H9 (cell line): Measurements from ENCODE around the gene RAD51D. TPM values are rescaled to one million over a fixed set of nuclear protein-coding genes. Genes with fewer than 3 reads are reported as not detected.

ENCODE experiments used
- DNase-seq: peaks from one replicate; pipeline ENCODE4 v3.0.0-alpha.2; 2017
- H2AFZ ChIP-seq: one replicate; pipeline ENCODE4 v1.6.1; 2013; ENCODE audit warnings: mild to moderate bottlenecking, low read length, control low read depth, moderate library complexity
- H2AK5ac ChIP-seq: 2 replicates; pipeline ENCODE4 v1.6.1; 2013; ENCODE audit warnings: low read length, control low read depth, mixed read lengths; ENCODE audit not compliant: insufficient read length
- H2BK120ac ChIP-seq: one replicate; pipeline ENCODE4 v1.6.1; 2013; ENCODE audit warnings: low read depth, mild to moderate bottlenecking, low read length, control low read depth, inconsistent platforms; ENCODE audit not compliant: poor library complexity, severe bottlenecking
- H2BK12ac ChIP-seq: 2 replicates; pipeline ENCODE4 v1.6.1; 2013; ENCODE audit warnings: low read length, control low read depth, mixed read lengths, low read depth; ENCODE audit not compliant: insufficient read length
- H2BK15ac ChIP-seq: 2 replicates; pipeline ENCODE4 v1.6.1; 2013; ENCODE audit warnings: low read depth, low read length, control low read depth
- H2BK20ac ChIP-seq: one replicate; pipeline ENCODE4 v1.6.1; 2013; ENCODE audit warnings: low read depth, mild to moderate bottlenecking, low read length, control low read depth, inconsistent platforms; ENCODE audit not compliant: poor library complexity, severe bottlenecking
- H2BK5ac ChIP-seq: 2 replicates; pipeline ENCODE4 v1.6.1; 2013; ENCODE audit warnings: low read length, control low read depth, mixed read lengths; ENCODE audit not compliant: insufficient read length
- H3K14ac ChIP-seq: 2 replicates; pipeline ENCODE4 v1.6.1; 2013; ENCODE audit warnings: low read length, control low read depth; ENCODE audit not compliant: insufficient read depth
- H3K18ac ChIP-seq: 2 replicates; pipeline ENCODE4 v1.6.1; 2013; ENCODE audit warnings: low read depth, mild to moderate bottlenecking, mixed read lengths, low read length, control low read depth; ENCODE audit not compliant: insufficient read length
- H3K23ac ChIP-seq: 2 replicates; pipeline ENCODE4 v1.6.1; 2013; ENCODE audit warnings: low read length, control low read depth, mixed read lengths, low read depth; ENCODE audit not compliant: insufficient read length
- H3K23me2 ChIP-seq: 2 replicates; pipeline ENCODE4 v1.6.1; 2013; ENCODE audit warnings: low read depth, mild to moderate bottlenecking, mixed read lengths, low read length, control low read depth; ENCODE audit not compliant: insufficient read length, poor library complexity, severe bottlenecking
- H3K27ac ChIP-seq: 2 replicates; pipeline ENCODE4 v1.5.1; 2013; ENCODE audit warnings: low read length, control low read depth, mixed read lengths, low read depth; ENCODE audit not compliant: insufficient read length
- H3K27me3 ChIP-seq: 2 replicates; pipeline ENCODE4 v1.6.1; 2013; ENCODE audit warnings: low read length, control low read depth, inconsistent platforms; ENCODE audit not compliant: insufficient read depth
- H3K4ac ChIP-seq: 2 replicates; pipeline ENCODE4 v1.6.1; 2013; ENCODE audit warnings: low read depth, mild to moderate bottlenecking, control low read depth, inconsistent platforms, low read length, moderate library complexity
- H3K4me1 ChIP-seq: 2 replicates; pipeline ENCODE4 v1.6.1; 2013; ENCODE audit warnings: low read length, control low read depth, inconsistent platforms; ENCODE audit not compliant: insufficient read depth
- H3K4me2 ChIP-seq: 2 replicates; pipeline ENCODE4 v1.6.1; 2013; ENCODE audit warnings: low read length, control low read depth, mixed read lengths; ENCODE audit not compliant: insufficient read length, insufficient read depth
- H3K56ac ChIP-seq: 2 replicates; pipeline ENCODE4 v1.6.1; 2013; ENCODE audit warnings: low read depth, mild to moderate bottlenecking, mixed read lengths, low read length, control low read depth; ENCODE audit not compliant: insufficient read length
- H3K79me1 ChIP-seq: 2 replicates; pipeline ENCODE4 v1.6.1; 2013; ENCODE audit warnings: low read depth, mild to moderate bottlenecking, moderate library complexity, low read length, control low read depth, inconsistent platforms; ENCODE audit not compliant: insufficient read depth, poor library complexity, severe bottlenecking
- H3K79me2 ChIP-seq: 2 replicates; pipeline ENCODE4 v1.6.1; 2013; ENCODE audit warnings: low read length, control low read depth, inconsistent platforms; ENCODE audit not compliant: insufficient read depth
- H3K9ac ChIP-seq: 2 replicates; pipeline ENCODE4 v1.6.1; 2013; ENCODE audit warnings: low read length, control low read depth, mixed read lengths; ENCODE audit not compliant: insufficient read length; ENCODE audit errors: extremely low read depth
- H3K9me3 ChIP-seq: one replicate; pipeline ENCODE4 v1.6.1; 2013; ENCODE audit warnings: low read depth, low read length, inconsistent platforms; ENCODE audit not compliant: control insufficient read depth
- H3T11ph ChIP-seq: one replicate; pipeline ENCODE4 v1.6.1; 2013; ENCODE audit warnings: mild to moderate bottlenecking, low read length, control low read depth, inconsistent platforms
- H4K20me1 ChIP-seq: one replicate; pipeline ENCODE4 v1.6.1; 2013; ENCODE audit not compliant: control insufficient read depth, insufficient read length, insufficient read depth
- H4K5ac ChIP-seq: 2 replicates; pipeline ENCODE4 v1.6.1; 2013; ENCODE audit warnings: low read depth, mild to moderate bottlenecking, mixed read lengths, low read length, control low read depth; ENCODE audit not compliant: insufficient read length
- H4K8ac ChIP-seq: replicated peaks from 2 replicates; pipeline ENCODE4 v1.6.1; 2013; ENCODE audit warnings: low read length, control low read depth, mixed read lengths, low read depth; ENCODE audit not compliant: insufficient read length
- H4K91ac ChIP-seq: 2 replicates; pipeline ENCODE4 v1.6.1; 2013; ENCODE audit warnings: low read depth, mild to moderate bottlenecking, moderate library complexity, mixed read lengths, low read length, control low read depth; ENCODE audit not compliant: insufficient read length
- H3K27ac Mint-ChIP-seq, 3 experiments: 2 replicates in 2 of 3; 3 replicates in 1 of 3; pipeline ENCODE4 v1.8.0; 2020 to 2021; ENCODE audit warnings: mixed read lengths in 3 of 3, mild to moderate bottlenecking in 1 of 3, moderate library complexity in 1 of 3
- H3K27me3 Mint-ChIP-seq: 2 replicates; pipeline ENCODE4 v1.8.0; 2021; ENCODE audit warnings: low read depth, mild to moderate bottlenecking, moderate library complexity, mixed read lengths
- H3K36me3 Mint-ChIP-seq, 3 experiments: 2 replicates in 2 of 3; 3 replicates in 1 of 3; pipeline ENCODE4 v1.8.0; 2020 to 2021; ENCODE audit warnings: low read depth in 3 of 3, mixed read lengths in 3 of 3; ENCODE audit not compliant: insufficient read depth in 1 of 3
- H3K4me1 Mint-ChIP-seq, 2 experiments: 2 replicates each; pipeline ENCODE4 v1.8.0; 2020; ENCODE audit warnings: mixed read lengths in 2 of 2
- H3K4me3 Mint-ChIP-seq, 2 experiments: 2 replicates in 1 of 2; 3 replicates in 1 of 2; pipeline ENCODE4 v1.8.0; 2020 to 2021; ENCODE audit warnings: mild to moderate bottlenecking in 2 of 2, mixed read lengths in 2 of 2, moderate library complexity in 1 of 2
- H3K9me3 Mint-ChIP-seq, 2 experiments: 2 replicates in 1 of 2; 3 replicates in 1 of 2; pipeline ENCODE4 v1.8.0; 2020; ENCODE audit warnings: mild to moderate bottlenecking in 2 of 2, mixed read lengths in 2 of 2, moderate library complexity in 1 of 2
- CTCF ChIP-seq: fragments of 200-600 bp; sonication (generic); conservative IDR thresholded peaks from 3 replicates; pipeline ENCODE4 v1.8.0; 2021; ENCODE audit warnings: antibody characterized with exemption, mild to moderate bottlenecking
- WGBS: extraction: QIAGEN DNeasy Blood & Tissue Kit; methylation state at CpG from one replicate; pipeline ENCODE4 v1.1.7; 2013; ENCODE audit warnings: missing lambda C conversion rate, low lambda C conversion rate, mixed read lengths; ENCODE audit not compliant: insufficient read length; ENCODE audit errors: extremely low coverage; 5-methylcytosine and 5-hydroxymethylcytosine counted together
- total RNA-seq: library from RNA; stranded (reverse); gene quantifications from 2 replicates; pipeline ENCODE4 v1.2.1, GENCODE V29; 2021

The RAD51D gene
- total RNA-seq, 1 experiment from 2014 or later = 15.8 TPM

DNA sequence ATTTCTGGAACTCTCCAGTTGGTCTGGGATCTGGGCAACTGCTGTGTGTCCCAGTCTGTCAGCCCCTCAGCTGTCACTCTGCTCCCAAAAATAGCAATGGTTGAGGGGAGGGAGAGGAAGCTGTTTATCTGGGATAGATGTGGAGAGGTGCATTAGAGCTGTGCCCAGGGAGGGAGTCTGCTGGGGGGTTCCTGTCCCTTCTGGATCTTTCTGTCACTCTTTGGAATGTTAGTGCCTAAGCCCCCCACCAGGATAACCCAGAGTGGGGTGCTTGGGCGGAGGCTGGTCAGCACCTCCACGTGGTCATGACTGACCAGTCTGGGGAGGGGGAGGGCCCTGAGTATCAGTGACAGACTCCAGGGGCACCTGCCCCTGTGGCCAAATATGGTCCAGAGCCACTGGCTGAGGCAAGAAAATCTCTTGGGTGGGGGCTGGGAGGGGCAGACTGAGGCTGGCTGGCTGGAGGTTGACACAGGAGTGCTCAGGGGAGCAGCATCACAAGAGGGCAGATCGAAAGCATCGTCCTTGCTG, 27.8 kb upstream of the RAD51D start, which contains the start of gene UNC45B:
Gene UNC45B (plus strand): TSS at position 443 of the 531 bp plus-strand sequence. CDS start 447 bp downstream, outside the sequence.
- H3K4me1 Mint-ChIP-seq = peaks cover 6 to 20% of the 10 kb centered on the region in 2 experiments
- Histone ChIP-seq H3K23me2 (no peaks in the 10 kb centered on the region), H4K20me1 (no peaks in the 10 kb centered on the region), H3K79me2 (no peaks in the 10 kb centered on the region), H3K56ac (no peak within 1 kb of the TSS), H3K27ac (no peak within 1 kb of the TSS), H2BK20ac (no peak within 1 kb of the TSS), H3K23ac (no peak within 1 kb of the TSS), H3K9me3 (no peaks in the 10 kb centered on the region), H2BK15ac (no peak within 1 kb of the TSS), H3K79me1 (no peaks in the 10 kb centered on the region), H4K91ac (no peak within 1 kb of the TSS), H3K9ac (no peak within 1 kb of the TSS), H2AFZ (no peak within 1 kb of the TSS), H3K4me1 (no peaks in the 10 kb centered on the region), H3K14ac (no peak within 1 kb of the TSS; the same call in 1 of the 2 replicates), H3K27me3 (no peaks in the 10 kb centered on the region), H4K8ac (no peak within 1 kb of the TSS), H2AK5ac (no peak within 1 kb of the TSS), H2BK12ac (no peak within 1 kb of the TSS), H4K5ac (no peak within 1 kb of the TSS), H3T11ph (no peak within 1 kb of the TSS), H3K18ac (no peak within 1 kb of the TSS), H3K4me2 (no peak within 1 kb of the TSS), H2BK120ac (no peak within 1 kb of the TSS), H3K4ac (no peak within 1 kb of the TSS), H2BK5ac (no peak within 1 kb of the TSS)
- DNase-seq = no peak
- WGBS = no CpG with 5 or more reads among the region's 4 CpGs
- H3K27ac Mint-ChIP-seq = no peak within 1 kb of the TSS; a peak in 1 of 7 replicates
- no peak within 1 kb of the TSS for H3K4me3 Mint-ChIP-seq
- no peaks in the 10 kb centered on the region for H3K36me3 Mint-ChIP-seq
- TF ChIP-seq CTCF = no peak
- no peaks in the 10 kb centered on the region; a peak in 1 of 5 replicates for H3K9me3 Mint-ChIP-seq
- H3K27me3 Mint-ChIP-seq = peaks cover 5% of the 10 kb centered on the region
